Amniotic stem cell (primary cell): ENCODE data around the gene NPPC.
A peak's percentile ranks its signal among the peaks of the same experiment; 100 is the strongest.

Experiments
- DNase-seq: peaks from one replicate; lab custom pipeline; 2025; lab: John Stamatoyannopoulos, UW

The NPPC gene

GRCh38 chr2:231935207-231935524 lies 9.0 kb upstream of the NPPC start:
- DNase-seq: no peak

GRCh38 chr2:231934441-231935206 lies 8.4 kb upstream of the NPPC start:
- DNase-seq: no peak

- DNase-seq: no peak
These were observed 7.8 kb upstream of the NPPC start for GRCh38 chr2:231933916-231934401.

- DNase-seq: no peak
These were observed 7.1 kb upstream of the NPPC start for GRCh38 chr2:231932985-231933915.

- DNase-seq: no peak
These were observed 6.4 kb upstream of the NPPC start for GRCh38 chr2:231932711-231932970.

GRCh38 chr2:231931481-231931915 lies 5.3 kb upstream of the NPPC start:
- no peak for DNase-seq

GRCh38 chr2:231930593-231931281 lies 4.5 kb upstream of the NPPC start:
- DNase-seq: no peak

- DNase-seq: no peak
These were observed 3.9 kb upstream of the NPPC start for GRCh38 chr2:231929961-231930592.

GRCh38 chr2:231928901-231929725 lies 2.9 kb upstream of the NPPC start:
- DNase-seq: no peak

- no peak for DNase-seq
These were observed 2.3 kb upstream of the NPPC start for GRCh38 chr2:231928481-231928880.

GRCh38 chr2:231927566-231927890 lies 1.3 kb upstream of the NPPC start:
- DNase-seq: no peak

GRCh38 chr2:231926761-231927565 lies 767 bp upstream of the NPPC start:
- DNase-seq: no peak

- peak; percentile 55 for DNase-seq
These were observed 655 bp downstream of the NPPC start for GRCh38 chr2:231925303-231926179.

- no peak for DNase-seq
These were observed 1.3 kb downstream of the NPPC start for GRCh38 chr2:231924889-231925275.

GRCh38 chr2:231923951-231924888 lies 2.0 kb downstream of the NPPC start:
- DNase-seq: no peak

- DNase-seq: no peak
These were observed 3.2 kb downstream of the NPPC start for GRCh38 chr2:231923010-231923344.

GRCh38 chr2:231922311-231923009 lies 3.7 kb downstream of the NPPC start:
- no peak for DNase-seq

GRCh38 chr2:231920795-231921194 lies 5.4 kb downstream of the NPPC start:
- DNase-seq: no peak
